GM12892 (cell line): ENCODE measurements around the gene LMF1.

ENCODE experiments used
- POLR2A ChIP-seq: IDR thresholded peaks from 2 replicates; pipeline ENCODE4 v1.6.1; 2011; ENCODE audit warnings: low read depth, low read length, control low read depth
- TAF1 ChIP-seq: IDR thresholded peaks from 2 replicates; pipeline ENCODE4 v1.6.1; 2011; ENCODE audit warnings: low read depth, mild to moderate bottlenecking, control low read depth, low read length, borderline replicate concordance

DNA sequence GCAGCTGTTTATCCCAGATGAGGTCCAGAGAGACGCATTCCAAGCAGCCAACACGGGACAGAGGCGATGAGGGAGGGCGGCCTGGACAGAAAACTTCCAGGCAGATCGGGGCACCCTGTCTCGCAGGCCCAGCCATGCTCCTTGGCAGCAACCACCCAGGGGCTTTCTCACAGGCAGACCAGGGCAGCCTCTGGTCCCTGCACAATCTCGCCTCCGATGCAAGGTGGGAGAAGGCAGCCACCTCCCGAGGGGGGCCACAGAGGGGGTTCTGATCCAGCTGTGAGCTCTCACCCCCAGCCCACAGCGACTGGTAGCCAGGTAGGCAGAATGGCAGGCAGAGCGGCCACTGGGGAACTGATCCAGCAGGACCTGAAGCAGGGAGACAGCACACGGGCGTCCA lies 48.7 kb downstream of the LMF1 start:
- TF ChIP-seq TAF1 (no peak), POLR2A (no peak)
